A172 (cell line): Measurements from ENCODE around the gene FAM200C. TPM values are rescaled to one million over a fixed set of nuclear protein-coding genes. Genes with fewer than 3 reads are reported as not detected.
"Not testable (repeated sequence)": the region's sequence is repeated elsewhere in the genome, so short reads cannot be mapped to it uniquely, and the experiment has no call there.

ENCODE experiments used
- DNase-seq: peaks from one replicate; pipeline ENCODE4 v3.0.0-alpha.2; 2015; ENCODE audit warnings: low spot score
- total RNA-seq: library from RNA; depleted of rRNA; stranded (reverse); fragments of >200 nt; shearing (Covaris generic); gene quantifications from 2 replicates; pipeline ENCODE4 v1.2.3, GENCODE V29; 2014; rRNA removed

Gene FAM200C
- total RNA-seq = 14.1 and 17.9 TPM in 2 replicates

DNA sequence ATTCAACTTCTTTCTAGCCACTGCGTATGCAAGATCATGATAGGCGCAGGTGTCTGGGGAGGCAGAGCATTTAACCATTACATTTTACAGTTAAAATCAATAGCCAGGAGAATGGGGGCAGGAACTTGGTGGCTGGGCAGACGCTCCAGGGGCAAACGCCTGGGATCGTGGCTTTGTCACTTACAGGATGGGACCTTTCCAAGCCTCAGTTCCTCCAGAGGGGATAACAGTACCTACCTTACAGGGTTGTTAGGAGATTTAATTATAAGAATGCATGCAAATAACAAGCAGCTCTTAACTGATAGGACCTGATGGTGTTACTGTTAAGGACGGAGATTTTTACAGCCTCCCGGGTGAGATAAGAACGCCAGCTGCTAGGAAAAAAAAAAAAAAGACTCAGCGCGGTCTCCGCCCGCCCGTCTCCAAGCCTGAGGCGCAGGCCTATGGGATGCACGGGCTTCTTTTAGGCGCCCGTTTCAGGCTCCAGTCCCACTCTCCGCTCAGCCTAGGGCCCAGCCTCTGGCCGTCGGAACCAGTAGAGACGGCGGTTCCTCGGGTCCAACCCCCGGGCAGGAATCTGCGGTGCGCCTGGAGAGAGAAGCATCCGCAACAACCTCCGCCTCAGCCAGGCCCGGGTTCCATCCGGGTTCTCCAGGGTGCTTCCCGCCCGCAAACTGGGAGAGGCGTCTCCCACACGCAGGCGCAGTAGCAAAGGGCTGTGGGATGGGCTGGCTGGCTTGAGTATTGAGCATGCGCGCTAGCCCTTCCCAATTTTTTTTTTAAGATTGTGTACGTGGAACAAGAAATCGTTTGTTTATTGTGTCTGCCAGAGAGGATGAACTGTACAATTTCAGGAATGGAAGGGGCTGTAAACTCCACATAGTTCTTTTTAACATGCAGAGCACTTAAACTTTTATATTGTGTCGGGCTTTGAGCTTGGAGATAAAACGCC lies at the start of gene FAM200C:
TSS of gene FAM200C (minus strand) at position 653 of the 952 bp plus-strand sequence. CDS start 4,564 bp downstream, outside the sequence.
- peak; percentile 94 for DNase-seq

DNA sequence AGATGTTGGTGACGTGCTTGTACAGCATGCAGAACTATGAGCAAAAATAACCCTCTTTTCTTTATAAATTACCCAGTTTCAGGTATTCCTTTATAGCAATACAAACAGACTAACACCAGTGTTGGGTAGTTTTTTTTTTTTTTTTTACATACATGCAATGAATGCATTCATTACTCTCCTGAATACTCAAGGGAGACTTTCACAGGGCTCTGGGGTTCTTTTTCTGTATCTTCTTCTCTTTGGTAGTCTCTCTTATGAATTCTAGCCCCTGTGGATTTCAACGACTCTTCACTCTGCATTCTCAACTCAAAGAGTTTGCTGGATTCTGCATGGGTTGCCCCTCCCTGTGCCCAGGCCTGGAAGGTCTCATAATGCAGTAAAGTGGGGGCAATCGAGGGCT lies 49.6 kb upstream of the FAM200C start:
- no peak for DNase-seq

DNA sequence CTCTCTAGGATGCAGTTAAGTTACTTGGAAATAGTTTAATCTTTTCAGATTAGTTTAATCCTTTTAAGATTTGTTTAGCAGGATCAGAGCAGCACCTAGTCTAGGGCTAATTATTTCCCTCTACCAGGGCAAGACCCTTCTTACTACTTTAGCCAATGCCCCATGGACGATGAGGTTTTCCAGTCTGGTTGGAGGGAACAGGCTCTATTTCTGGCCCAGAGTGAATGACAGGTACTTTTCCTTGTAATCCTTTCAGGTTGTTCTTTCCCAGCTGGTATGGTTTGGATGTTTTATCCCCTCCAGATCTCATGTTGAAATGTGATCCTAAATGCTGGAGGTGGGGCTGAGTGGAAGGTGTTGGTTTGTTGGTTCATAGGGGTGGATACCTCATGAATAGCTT lies 49.0 kb upstream of the FAM200C start:
- DNase-seq = no peak

GRCh38 chr5:160445751-160446150 lies 45.9 kb upstream of the FAM200C start:
- no peak for DNase-seq

DNA sequence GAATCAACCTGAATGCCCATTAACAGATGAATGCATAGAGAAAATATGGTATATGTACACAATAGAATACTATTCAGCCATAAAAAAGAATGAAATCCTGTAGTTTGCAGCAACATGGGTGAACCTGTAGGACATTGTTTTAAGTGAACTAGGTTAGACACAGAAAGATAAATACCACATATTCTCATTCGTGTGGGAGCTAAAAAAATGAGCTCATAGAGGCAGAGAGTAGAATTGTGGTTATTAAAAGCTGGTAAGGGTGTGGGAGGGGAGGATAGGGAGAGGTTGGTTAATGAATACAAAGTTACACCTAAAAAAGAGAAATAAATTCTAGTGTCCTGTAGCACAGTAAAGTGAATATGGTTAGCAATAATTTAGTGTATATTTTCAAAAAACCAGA lies 45.3 kb upstream of the FAM200C start:
- no peak for DNase-seq

DNA sequence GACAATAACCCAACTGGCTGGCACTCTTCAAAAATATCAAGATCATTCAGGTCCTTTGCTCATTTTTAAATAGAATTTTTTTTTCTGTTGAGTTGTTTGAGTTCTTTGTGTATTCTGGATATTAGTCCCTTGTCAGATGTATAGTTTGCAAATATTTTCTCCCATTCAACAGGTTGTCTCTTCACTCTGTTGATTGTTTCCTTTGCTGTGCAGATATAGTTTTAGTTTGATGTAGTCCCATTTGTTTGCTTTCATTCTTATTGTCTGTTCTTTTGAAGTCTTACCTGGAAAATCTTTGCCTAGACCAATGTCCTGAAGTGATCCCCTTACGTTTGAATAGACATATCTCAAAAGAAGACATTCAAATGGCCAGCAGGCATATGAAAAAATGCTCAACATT lies 44.6 kb upstream of the FAM200C start:
- no peak for DNase-seq

GRCh38 chr5:160442824-160443431 lies 43.1 kb upstream of the FAM200C start:
- no peak for DNase-seq

- no peak for DNase-seq
Observed at GRCh38 chr5:160441311-160441781, 41.5 kb upstream of the FAM200C start.

DNA sequence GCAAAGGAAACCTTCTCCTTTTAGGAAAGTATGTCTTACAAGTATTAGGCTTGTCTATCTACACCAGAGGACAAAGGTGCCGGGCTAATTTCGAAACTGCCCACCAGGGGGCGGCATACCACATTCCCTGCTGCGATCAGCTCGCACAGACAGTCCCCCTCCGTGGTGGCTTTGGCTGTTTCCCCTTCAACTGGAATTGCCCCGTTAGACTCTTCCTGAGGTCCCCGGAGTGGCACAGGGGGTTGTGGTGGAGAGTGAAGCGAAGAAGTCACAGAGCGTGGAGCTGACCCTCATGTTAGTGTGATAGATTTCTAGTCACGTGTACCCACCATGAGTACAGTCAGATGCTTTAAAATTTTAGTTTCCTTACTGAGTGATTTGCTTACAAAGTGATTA lies 39.3 kb upstream of the FAM200C start:
- peak; percentile 81 for DNase-seq

- DNase-seq = peak; percentile 68
Observed at GRCh38 chr5:160438316-160439204, 38.7 kb upstream of the FAM200C start.

DNA sequence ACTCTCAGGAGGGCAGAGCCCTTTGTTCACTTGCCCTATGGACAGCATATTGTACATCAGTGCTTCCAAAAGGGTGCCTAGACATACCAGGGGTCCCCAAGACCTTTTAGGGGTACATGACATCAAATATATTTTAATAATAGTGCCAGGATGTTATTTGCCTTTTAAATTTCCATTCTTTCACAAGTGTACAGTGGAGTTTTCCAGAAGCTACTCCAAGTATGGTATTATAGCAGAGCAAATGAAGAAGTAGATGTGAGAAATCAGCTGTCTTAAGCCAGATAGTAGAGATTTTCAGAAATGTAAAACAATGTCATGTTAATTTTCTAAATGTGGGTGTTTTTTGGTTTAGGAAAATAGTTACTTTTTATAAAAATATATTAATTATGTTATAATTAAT lies 37.4 kb upstream of the FAM200C start:
- no peak for DNase-seq

DNA sequence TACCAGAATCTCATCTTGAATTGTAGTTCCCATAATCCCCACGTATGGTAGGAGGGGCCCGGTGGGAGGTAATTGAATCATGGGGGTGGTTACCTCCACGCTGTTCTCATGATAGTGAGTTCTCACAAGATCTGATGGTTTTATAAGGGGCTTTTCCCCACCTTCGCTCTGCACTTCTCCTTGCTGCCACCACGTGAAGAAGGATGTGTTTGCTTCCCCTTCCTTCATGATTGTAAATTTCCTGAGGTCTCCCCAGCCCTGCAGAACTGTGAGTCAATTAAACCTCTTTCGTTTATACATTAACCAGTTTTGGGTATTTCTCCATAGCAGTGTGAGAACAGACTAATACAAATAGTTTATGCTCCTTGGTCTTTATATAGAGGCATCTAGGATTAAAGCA lies 36.8 kb upstream of the FAM200C start:
- DNase-seq = not testable (repeated sequence)

DNA sequence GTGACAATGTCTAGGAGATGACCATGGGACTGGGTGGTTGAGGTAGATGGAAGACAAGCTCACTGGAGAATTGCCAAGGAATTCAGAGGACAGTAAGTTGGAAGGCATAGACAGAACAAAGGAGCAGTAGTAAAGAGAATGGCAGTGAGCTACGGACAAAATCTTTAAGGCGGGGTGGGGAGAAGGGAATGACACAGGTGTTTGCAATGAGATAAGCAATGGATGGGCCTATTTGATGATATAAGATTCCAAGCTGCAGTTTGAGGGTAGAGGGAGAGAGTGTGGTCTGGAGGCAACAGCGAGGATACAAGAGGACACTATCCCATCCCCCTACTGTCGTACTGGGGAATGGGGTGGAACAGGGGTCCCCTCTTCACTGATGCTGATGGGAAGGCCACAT lies 36.2 kb upstream of the FAM200C start:
- no peak for DNase-seq

DNA sequence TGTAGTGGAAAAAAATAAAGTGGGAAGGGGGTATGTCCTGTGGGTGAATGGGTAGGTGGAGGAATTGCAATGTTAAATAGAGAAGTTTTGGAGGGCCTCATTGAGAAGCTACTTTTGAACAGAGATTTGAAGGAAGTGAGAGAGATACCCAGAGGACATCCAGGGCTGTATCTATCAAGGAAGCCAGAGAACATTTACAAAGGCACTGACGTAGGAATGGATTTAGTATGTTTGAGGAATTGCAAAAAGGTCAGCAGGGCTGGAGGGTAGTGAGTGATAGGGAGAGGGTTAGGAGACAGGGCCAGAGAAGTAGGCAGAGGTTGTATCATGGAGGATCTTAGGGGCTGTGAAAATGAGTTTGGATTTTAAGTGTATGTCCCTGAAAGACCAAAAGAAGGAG lies 35.7 kb upstream of the FAM200C start:
- no peak for DNase-seq

DNA sequence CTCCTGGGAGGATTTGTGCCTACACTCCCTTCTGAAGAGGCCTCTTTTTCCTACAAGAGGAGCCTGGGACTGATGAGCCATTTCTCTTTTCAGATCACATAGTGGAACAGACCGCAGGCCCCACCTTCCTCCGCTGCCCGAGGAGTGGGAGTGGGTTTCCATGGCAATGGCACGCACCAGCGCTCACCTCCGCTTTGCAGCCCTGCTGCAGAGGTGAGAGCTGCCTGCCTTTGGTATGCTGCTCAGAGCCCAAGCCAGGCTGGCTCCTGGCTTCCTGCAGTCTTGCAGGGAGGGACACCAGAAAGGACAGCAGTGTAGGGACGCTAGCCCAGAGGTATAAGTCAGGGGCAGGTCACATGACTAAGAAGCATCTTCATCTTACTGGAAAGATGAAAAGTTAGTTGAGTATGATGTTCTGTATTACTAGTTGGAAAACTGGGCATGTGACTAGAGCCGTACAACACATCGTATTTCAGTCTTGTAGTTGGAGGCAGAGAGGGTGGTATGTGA lies 34.2 kb upstream of the FAM200C start:
- no peak for DNase-seq

- DNase-seq = no peak
Observed at GRCh38 chr5:160432787-160433186, 32.9 kb upstream of the FAM200C start.

GRCh38 chr5:160432196-160432595 lies 32.3 kb upstream of the FAM200C start:
- DNase-seq = no peak

DNA sequence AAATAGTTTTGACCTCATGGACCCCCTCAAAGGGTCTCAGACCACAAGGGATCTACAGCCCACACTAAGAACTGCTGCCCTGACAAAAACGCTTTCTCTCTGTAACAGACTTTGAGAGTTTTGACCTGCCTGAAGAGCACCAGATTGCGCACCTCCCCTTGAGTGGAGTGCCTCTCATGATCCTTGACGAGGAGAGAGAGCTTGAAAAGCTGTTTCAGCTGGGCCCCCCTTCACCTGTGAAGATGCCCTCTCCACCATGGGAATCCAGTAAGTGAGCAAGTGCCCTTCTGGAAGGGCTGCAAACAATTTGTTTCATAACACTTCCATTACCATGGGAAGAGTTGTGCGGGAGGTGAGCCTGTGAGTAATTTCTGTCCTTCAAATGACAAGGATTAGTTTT lies 27.8 kb upstream of the FAM200C start:
- no peak for DNase-seq

DNA sequence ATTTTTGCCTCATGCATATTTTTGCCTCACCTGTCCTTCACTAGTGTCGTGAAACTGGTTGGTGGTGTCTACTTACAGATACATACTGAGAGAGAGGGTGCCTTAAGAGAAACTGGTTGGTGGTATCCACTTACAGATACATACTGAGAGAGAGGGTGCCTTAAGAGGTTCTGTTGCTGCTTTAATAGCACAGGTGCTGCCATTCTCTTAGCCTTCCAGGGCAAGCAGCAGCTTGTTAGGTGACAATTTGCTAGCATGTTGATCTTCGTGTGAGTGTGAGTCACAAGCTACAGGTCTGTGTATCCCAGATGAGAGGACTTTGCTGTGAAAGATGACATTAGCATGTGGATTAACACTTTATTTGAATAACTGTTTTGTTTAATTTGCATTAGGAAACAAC lies 23.2 kb upstream of the FAM200C start:
- no peak for DNase-seq

- DNase-seq = peak; percentile 95
Observed at GRCh38 chr5:160421625-160422258, 21.9 kb upstream of the FAM200C start, which contains the start of gene PTTG1. Gene PTTG1, plus strand, starts transcription at chr5:160421855. Its CDS starts 458 bp downstream, at chr5:160422313.

- DNase-seq = no peak
Observed at GRCh38 chr5:160420331-160420610, 20.4 kb upstream of the FAM200C start.
